ENCODE data around the gene CFAP74. TPM values are rescaled to one million over a fixed set of nuclear protein-coding genes. Genes with fewer than 3 reads are reported as not detected.

Gene CFAP74
- total RNA-seq, 1 experiment from 2014 or later: not detected

DNA sequence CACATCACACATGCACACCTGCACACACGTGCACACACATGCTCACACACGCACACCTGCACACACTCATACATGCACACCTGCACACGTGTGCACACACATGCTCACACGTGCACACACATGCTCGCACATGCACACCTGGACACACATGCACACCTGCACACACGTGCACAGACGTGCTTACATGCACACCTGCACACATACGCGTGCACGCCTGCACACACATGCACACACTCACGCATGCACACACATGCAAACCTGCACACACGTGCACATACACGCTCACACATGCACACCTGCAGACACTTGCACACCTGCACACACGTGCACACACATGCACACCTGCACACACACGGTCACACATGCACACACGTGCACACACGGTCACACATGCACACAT, 32.6 kb downstream of the CFAP74 start:
- H3K36me3 Mint-ChIP-seq (ENCODE audit: insufficient read depth, unreplicated experiment): peaks cover 4% of the 10 kb centered on the region
- H3K27ac Mint-ChIP-seq (ENCODE audit: unreplicated experiment): no peak overlapping the region
- CTCF ChIA-PET: no interaction called here

DNA sequence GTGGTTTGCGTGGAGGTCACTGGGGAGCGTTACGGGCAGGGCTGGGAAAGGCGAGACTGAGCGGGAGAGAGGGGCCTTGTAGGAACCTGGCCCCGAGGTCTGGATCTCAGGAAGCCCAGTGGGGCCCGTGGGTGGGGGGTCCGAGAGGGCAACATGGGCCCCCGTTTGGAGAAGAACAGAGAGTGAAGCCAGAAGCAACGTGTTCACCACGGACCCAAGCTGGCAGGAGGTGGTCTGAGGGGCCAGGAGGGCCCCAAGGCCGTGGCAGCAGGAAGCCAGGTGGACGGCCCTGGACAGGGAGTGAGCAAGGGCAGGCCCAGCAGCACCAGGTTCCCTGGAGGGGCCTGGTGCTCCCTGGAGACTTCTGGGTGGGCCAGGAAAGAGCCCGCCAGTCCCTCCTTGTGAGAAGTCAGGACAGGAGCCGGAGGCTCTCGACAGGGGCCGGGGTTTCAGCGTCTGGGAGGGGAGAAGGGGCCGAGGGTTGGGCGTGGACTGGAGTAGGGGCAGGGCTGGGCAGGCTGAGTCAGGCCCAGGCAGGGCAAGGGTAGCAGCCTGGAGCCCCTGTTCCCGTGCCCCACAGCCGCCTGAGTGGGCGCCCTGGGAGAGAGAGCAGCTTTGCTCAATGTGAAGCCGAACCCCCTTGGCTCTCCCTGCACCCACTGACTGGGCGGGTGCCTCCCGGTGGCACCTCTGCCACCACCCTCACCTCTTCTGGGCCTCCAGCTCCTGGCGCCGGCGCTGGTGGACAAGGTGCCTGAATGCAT, 33.5 kb downstream of the CFAP74 start:
- H3K27me3 Mint-ChIP-seq (ENCODE audit: unreplicated experiment): peaks cover 34% of the 10 kb centered on the region
- no peak for DNase-seq
- no peaks in the 10 kb centered on the region for H3K4me1 Mint-ChIP-seq (ENCODE audit: low read depth, unreplicated experiment)
- H3K36me3 Mint-ChIP-seq (ENCODE audit: insufficient read depth, unreplicated experiment): peaks cover 4% of the 10 kb centered on the region
- no peak overlapping the region for H3K4me3 Mint-ChIP-seq (ENCODE audit: low read depth, unreplicated experiment)
- CTCF ChIA-PET: no interaction called here
- no TSS peak for BruUV-seq (replicated peaks)
- no peak overlapping the region for H3K27ac Mint-ChIP-seq (ENCODE audit: unreplicated experiment)
- H3K9me3 Mint-ChIP-seq (ENCODE audit: low read depth, unreplicated experiment): peaks cover 4% of the 10 kb centered on the region
- intact Hi-C loops (cut with micrococcal nuclease; ENCODE audit: unreplicated experiment): no loop called here
- TF ChIP-seq, protein P1, sequence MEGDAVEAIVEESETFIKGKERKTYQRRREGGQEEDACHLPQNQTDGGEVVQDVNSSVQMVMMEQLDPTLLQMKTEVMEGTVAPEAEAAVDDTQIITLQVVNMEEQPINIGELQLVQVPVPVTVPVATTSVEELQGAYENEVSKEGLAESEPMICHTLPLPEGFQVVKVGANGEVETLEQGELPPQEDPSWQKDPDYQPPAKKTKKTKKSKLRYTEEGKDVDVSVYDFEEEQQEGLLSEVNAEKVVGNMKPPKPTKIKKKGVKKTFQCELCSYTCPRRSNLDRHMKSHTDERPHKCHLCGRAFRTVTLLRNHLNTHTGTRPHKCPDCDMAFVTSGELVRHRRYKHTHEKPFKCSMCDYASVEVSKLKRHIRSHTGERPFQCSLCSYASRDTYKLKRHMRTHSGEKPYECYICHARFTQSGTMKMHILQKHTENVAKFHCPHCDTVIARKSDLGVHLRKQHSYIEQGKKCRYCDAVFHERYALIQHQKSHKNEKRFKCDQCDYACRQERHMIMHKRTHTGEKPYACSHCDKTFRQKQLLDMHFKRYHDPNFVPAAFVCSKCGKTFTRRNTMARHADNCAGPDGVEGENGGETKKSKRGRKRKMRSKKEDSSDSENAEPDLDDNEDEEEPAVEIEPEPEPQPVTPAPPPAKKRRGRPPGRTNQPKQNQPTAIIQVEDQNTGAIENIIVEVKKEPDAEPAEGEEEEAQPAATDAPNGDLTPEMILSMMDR (IDR thresholded peaks at IDR 0.05; ENCODE audit: unreplicated experiment): no peak

More for the DNA sequence above, 32.6 kb downstream of the CFAP74 start:
- intact Hi-C loops (cut with micrococcal nuclease; ENCODE audit: unreplicated experiment): no loop called here
- BruUV-seq (replicated peaks): no TSS peak
- no peak for DNase-seq
- H3K9me3 Mint-ChIP-seq (ENCODE audit: low read depth, unreplicated experiment): peaks cover 4% of the 10 kb centered on the region
- no peaks in the 10 kb centered on the region for H3K4me1 Mint-ChIP-seq (ENCODE audit: low read depth, unreplicated experiment)
- H3K27me3 Mint-ChIP-seq (ENCODE audit: unreplicated experiment): peaks cover 33% of the 10 kb centered on the region
- H3K4me3 Mint-ChIP-seq (ENCODE audit: low read depth, unreplicated experiment): no peak overlapping the region
- TF ChIP-seq, protein P1 (IDR thresholded peaks at IDR 0.05; ENCODE audit: unreplicated experiment): no peak

DNA sequence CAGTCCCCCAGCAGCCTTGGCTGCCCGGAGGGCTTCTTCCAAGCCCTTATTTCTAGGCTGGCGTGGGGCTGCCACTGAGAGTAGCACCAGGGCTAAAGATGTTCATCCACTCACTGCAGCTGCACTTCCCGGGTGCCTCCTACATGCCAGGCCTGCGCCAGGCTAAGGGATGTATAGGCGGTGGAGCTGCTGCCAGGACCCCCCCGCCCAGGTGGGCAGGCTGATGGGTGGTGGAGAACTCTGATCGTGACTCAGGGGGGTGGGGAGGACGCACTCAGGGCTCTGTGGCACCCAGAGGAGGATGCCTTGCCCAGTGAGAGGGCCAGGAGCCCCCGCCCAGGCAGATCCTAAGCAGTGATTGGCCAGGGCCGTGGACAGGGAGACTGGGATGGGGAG, 34.1 kb downstream of the CFAP74 start:
- Mint-ChIP-seq H3K4me1 (ENCODE audit: low read depth, unreplicated experiment) (no peaks in the 10 kb centered on the region), H3K27ac (ENCODE audit: unreplicated experiment) (no peak overlapping the region), H3K27me3 (ENCODE audit: unreplicated experiment) (peaks cover 28% of the 10 kb centered on the region), H3K9me3 (ENCODE audit: low read depth, unreplicated experiment) (peaks cover 4% of the 10 kb centered on the region), H3K36me3 (ENCODE audit: insufficient read depth, unreplicated experiment) (peaks cover 4% of the 10 kb centered on the region), H3K4me3 (ENCODE audit: low read depth, unreplicated experiment) (no peak overlapping the region)
- intact Hi-C loops (cut with micrococcal nuclease; ENCODE audit: unreplicated experiment): no loop called here
- BruUV-seq (replicated peaks): no TSS peak
- TF ChIP-seq, protein P1 (IDR thresholded peaks at IDR 0.05; ENCODE audit: unreplicated experiment): no peak
- DNase-seq: no peak
- CTCF ChIA-PET: no interaction called here

DNA sequence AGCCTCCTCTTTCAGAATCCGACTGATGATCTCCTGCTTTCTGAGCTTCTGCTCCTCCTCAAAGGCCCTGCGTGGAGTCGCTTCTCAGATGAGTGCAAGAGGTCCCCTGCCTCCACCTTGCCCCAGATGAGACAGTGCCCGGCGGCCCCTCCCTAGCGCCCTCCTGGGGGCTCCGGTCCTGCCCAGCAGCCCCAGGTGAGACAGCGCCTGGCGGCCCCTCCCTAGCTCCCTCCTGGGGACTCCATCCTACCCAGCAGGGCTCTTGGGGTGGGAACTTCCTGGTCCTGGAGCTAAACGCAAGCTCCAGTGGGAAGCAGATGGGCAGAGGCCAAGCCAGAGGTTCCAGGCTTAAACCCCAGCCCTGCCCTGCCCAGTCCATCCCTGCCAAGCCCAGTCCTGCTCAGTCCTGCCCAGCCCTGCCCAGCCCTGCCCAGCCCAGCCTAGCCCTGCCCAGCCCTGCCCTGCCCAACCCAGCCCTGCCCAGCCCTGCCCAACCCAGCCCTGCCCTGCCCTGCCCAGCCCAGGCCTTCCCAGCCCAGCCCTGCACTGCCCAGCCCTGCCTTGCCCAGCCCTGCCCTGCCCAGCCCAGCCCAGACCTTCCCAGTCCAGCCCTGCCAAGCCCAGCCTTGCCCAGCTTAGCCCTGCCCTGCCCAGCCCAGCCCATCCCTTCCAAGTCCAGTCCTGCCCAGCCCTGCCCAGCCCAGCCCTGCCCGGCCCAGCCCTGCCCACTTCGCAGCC, 34.6 kb downstream of the CFAP74 start:
- BruUV-seq (replicated peaks): no TSS peak
- CTCF ChIA-PET: no interaction called here
- Mint-ChIP-seq H3K36me3 (ENCODE audit: insufficient read depth, unreplicated experiment) (peaks cover 4% of the 10 kb centered on the region), H3K27me3 (ENCODE audit: unreplicated experiment) (peaks cover 26% of the 10 kb centered on the region), H3K27ac (ENCODE audit: unreplicated experiment) (no peak overlapping the region), H3K4me1 (ENCODE audit: low read depth, unreplicated experiment) (no peaks in the 10 kb centered on the region), H3K4me3 (ENCODE audit: low read depth, unreplicated experiment) (no peak overlapping the region), H3K9me3 (ENCODE audit: low read depth, unreplicated experiment) (peaks cover 4% of the 10 kb centered on the region)
- DNase-seq: no peak
- intact Hi-C loops (cut with micrococcal nuclease; ENCODE audit: unreplicated experiment): no loop called here
- TF ChIP-seq, protein P1 (IDR thresholded peaks at IDR 0.05; ENCODE audit: unreplicated experiment): no peak

Measured in Calu3 (cell line).